Spleen (tissue), 7 donors: Measurements from ENCODE around the gene KIF20A.

Experiments
- POLR2A ChIP-seq, 3 donors: fragments of 450-650 bp; IDR thresholded peaks; one replicate each; pipeline ENCODE4 v1.5.1; 2017; ENCODE audit warnings: antibody characterized with exemption in 3 of 3, mild to moderate bottlenecking in 1 of 3
- POLR2AphosphoS5 ChIP-seq, 3 donors: sonication (generic); formaldehyde crosslinking; IDR thresholded peaks; one replicate each; pipeline ENCODE4 v1.5.1; 2017; ENCODE audit warnings: antibody characterized with exemption in 3 of 3
- TF ChIP-seq, protein P1 (sequence below), 11 experiments: fragments of 200-600 bp in 7 of 11; fragments of 450-650 bp in 4 of 11; sonication (generic) in 4 of 11; IDR thresholded peaks in 8 of 11; conservative IDR thresholded peaks in 3 of 11; 1 replicate in 7 of 11; 2 replicates in 4 of 11; pipeline versions ENCODE4 v1.4.0 to v1.8.0; 2016 to 2021; ENCODE audit warnings: antibody characterized with exemption in 11 of 11, inconsistent platforms in 4 of 11, mild to moderate bottlenecking in 1 of 11
- donor health status: DM: no; HTN: no; CAD: no; lungs with moderate emphysema.
- donor health status: DM: no; HTN: no; CAD: no.
- donor health status: DM: no; HTN: no; CAD: no.

DNA sequence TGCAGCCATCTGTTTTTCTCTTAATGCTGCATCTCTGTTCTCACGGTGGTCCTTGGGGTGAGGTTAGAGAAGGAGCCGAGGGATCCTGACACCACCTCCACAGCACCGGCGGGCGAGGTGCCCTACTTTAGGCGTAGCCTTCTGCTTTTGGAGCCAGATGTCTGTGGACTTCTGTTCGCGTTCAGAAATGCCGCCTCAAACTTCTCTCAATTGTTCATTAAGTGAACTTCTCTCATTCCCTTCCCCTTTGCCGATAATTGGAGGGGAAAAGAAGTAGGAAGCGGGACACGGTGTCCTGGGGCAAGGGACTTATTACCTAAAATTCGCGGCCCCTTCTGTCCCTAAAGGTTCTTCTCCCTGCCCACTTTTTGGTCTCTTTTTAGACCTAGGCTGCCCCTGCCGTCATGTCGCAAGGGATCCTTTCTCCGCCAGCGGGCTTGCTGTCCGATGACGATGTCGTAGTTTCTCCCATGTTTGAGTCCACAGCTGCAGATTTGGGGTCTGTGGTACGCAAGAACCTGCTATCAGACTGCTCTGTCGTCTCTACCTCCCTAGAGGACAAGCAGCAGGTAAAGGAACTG lies 455 bp downstream of the KIF20A start:
- TF ChIP-seq POLR2A (IDR thresholded peaks at IDR 0.05) (no peak), POLR2AphosphoS5 (IDR thresholded peaks at IDR 0.05) (no peak)
- TF ChIP-seq, protein P1, sequence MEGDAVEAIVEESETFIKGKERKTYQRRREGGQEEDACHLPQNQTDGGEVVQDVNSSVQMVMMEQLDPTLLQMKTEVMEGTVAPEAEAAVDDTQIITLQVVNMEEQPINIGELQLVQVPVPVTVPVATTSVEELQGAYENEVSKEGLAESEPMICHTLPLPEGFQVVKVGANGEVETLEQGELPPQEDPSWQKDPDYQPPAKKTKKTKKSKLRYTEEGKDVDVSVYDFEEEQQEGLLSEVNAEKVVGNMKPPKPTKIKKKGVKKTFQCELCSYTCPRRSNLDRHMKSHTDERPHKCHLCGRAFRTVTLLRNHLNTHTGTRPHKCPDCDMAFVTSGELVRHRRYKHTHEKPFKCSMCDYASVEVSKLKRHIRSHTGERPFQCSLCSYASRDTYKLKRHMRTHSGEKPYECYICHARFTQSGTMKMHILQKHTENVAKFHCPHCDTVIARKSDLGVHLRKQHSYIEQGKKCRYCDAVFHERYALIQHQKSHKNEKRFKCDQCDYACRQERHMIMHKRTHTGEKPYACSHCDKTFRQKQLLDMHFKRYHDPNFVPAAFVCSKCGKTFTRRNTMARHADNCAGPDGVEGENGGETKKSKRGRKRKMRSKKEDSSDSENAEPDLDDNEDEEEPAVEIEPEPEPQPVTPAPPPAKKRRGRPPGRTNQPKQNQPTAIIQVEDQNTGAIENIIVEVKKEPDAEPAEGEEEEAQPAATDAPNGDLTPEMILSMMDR (IDR thresholded peaks at IDR 0.05 in 8 of 11, conservative IDR thresholded peaks at IDR 0.05 in 3 of 11), result no peak
